Neural cell (in vitro differentiated cells): ENCODE measurements around the gene GAB1. TPM values are rescaled to one million over a fixed set of nuclear protein-coding genes. Genes with fewer than 3 reads are reported as not detected.

Experiments used
- H2AFZ ChIP-seq: fragments of 200-600, 300-800 bp; sonication (generic), shearing (Covaris generic); 2 replicates; pipeline ENCODE4 v1.6.0; 2014; ENCODE audit warnings: low read depth, mild to moderate bottlenecking, antibody characterized with exemption, low read length, moderate library complexity
- H3F3A ChIP-seq: fragments of 200-600 bp; shearing (Covaris generic); 2 replicates; pipeline ENCODE4 v1.6.1; 2016; ENCODE audit warnings: mild to moderate bottlenecking, moderate library complexity, mixed read lengths, antibody characterized with exemption, low read length; ENCODE audit not compliant: insufficient read depth, poor library complexity, severe bottlenecking
- H3K27ac ChIP-seq: fragments of 200-600, 300-800 bp; sonication (generic), shearing (Covaris generic); 2 replicates; pipeline ENCODE4 v1.5.1; 2014; ENCODE audit warnings: mild to moderate bottlenecking, low read length, moderate library complexity
- H3K27me3 ChIP-seq: fragments of 300-800, 200-600 bp; sonication (generic), shearing (Covaris generic); 2 replicates; pipeline ENCODE4 v1.6.0; 2014; ENCODE audit warnings: mild to moderate bottlenecking, low read depth, low read length, moderate library complexity; ENCODE audit not compliant: insufficient read depth
- H3K36me3 ChIP-seq: fragments of 300-800, 200-600 bp; sonication (generic), shearing (Covaris generic); 2 replicates; pipeline ENCODE4 v1.5.1; 2014; ENCODE audit warnings: mild to moderate bottlenecking, antibody characterized with exemption, low read length, moderate library complexity; ENCODE audit not compliant: insufficient read depth
- H3K4me2 ChIP-seq: fragments of 300-800, 200-600 bp; sonication (generic), shearing (Covaris generic); 2 replicates; pipeline ENCODE4 v1.6.0; 2014; ENCODE audit warnings: mild to moderate bottlenecking, low read length
- H3K4me3 ChIP-seq: fragments of 300-800, 200-600 bp; sonication (generic), shearing (Covaris generic); 2 replicates; pipeline ENCODE4 v1.5.1; 2014; ENCODE audit warnings: mild to moderate bottlenecking, low read length, moderate library complexity
- H3K79me2 ChIP-seq: fragments of 200-600 bp; shearing (Covaris generic); replicated peaks from 2 replicates; pipeline ENCODE4 v1.6.0; 2014; ENCODE audit warnings: mild to moderate bottlenecking, low read length, moderate library complexity; ENCODE audit not compliant: insufficient read depth
- H3K9ac ChIP-seq: fragments of 300-800, 200-600 bp; sonication (generic), shearing (Covaris generic); 2 replicates; pipeline ENCODE4 v1.6.1; 2016; ENCODE audit warnings: mild to moderate bottlenecking, low read length, mixed read lengths
- H3K9me2 ChIP-seq: fragments of 200-600 bp; shearing (Covaris generic); 2 replicates; pipeline ENCODE4 v1.6.1; 2016; ENCODE audit warnings: mild to moderate bottlenecking, low read length, mixed read lengths; ENCODE audit not compliant: insufficient read depth
- H3K9me3 ChIP-seq: fragments of 200-600, 300-800 bp; sonication (generic), shearing (Covaris generic); 2 replicates; pipeline ENCODE4 v1.6.1; 2016; ENCODE audit warnings: mild to moderate bottlenecking, mixed run types, low read length, moderate library complexity, mixed read lengths
- H4K20me1 ChIP-seq: fragments of 200-600 bp; shearing (Covaris generic); 2 replicates; pipeline ENCODE4 v1.6.1; 2016; ENCODE audit warnings: mild to moderate bottlenecking, mixed run types; ENCODE audit not compliant: insufficient read depth
- CTCF ChIP-seq: fragments of 450-650 bp; IDR thresholded peaks from 2 replicates; pipeline ENCODE4 v1.5.1; 2014; ENCODE audit warnings: antibody characterized with exemption, mild to moderate bottlenecking, moderate library complexity; ENCODE audit not compliant: poor library complexity, severe bottlenecking
- EZH2 ChIP-seq: fragments of 200-600, 300-800 bp; shearing (Covaris generic), sonication (generic); IDR thresholded peaks from 2 replicates; pipeline ENCODE4 v1.6.1; 2014; ENCODE audit warnings: antibody characterized with exemption, low read length, borderline replicate concordance, mild to moderate bottlenecking; ENCODE audit not compliant: insufficient read depth, poor library complexity, severe bottlenecking
- MXI1 ChIP-seq: fragments of 450-650 bp; conservative IDR thresholded peaks from 2 replicates; pipeline ENCODE4 v1.6.1; 2014; ENCODE audit warnings: antibody characterized with exemption, mild to moderate bottlenecking; ENCODE audit not compliant: poor library complexity, severe bottlenecking
- POLR2AphosphoS5 ChIP-seq: IDR thresholded peaks from 2 replicates; pipeline ENCODE4 v1.6.1; 2012
- RAD21 ChIP-seq: fragments of 450-650 bp; conservative IDR thresholded peaks from 2 replicates; pipeline ENCODE4 v1.6.1; 2014; ENCODE audit warnings: antibody characterized with exemption, mild to moderate bottlenecking, moderate library complexity
- REST ChIP-seq: IDR thresholded peaks from 2 replicates; pipeline ENCODE4 v1.6.1; 2012; ENCODE audit warnings: borderline replicate concordance
- SMC3 ChIP-seq: fragments of 450-650 bp; conservative IDR thresholded peaks from 2 replicates; pipeline ENCODE4 v1.6.1; 2014; ENCODE audit warnings: antibody characterized with exemption, mild to moderate bottlenecking, moderate library complexity; ENCODE audit not compliant: poor library complexity
- TAF1 ChIP-seq: IDR thresholded peaks from 2 replicates; pipeline ENCODE4 v1.6.1; 2012; ENCODE audit warnings: low read depth
- polyA plus RNA-seq: library from polyadenylated mRNA; depleted of rRNA; stranded (reverse); fragments of >200 nt; gene quantifications from 2 replicates; pipeline ENCODE4 v1.2.3, GENCODE V29; 2014

GAB1 gene
- polyA plus RNA-seq, 1 donor from 2014 or later = 2.4 TPM

- TF ChIP-seq RAD21 (no peak), TAF1 (no peak), SMC3 (no peak), POLR2AphosphoS5 (no peak), EZH2 (no peak), REST (no peak), CTCF (no peak), MXI1 (no peak)
- Histone ChIP-seq H3K27ac (no peak overlapping the region), H3K36me3 (no peaks in the 10 kb centered on the region), H3K27me3 (no peaks in the 10 kb centered on the region), H3K4me2 (no peak overlapping the region), H3K4me3 (no peak overlapping the region), H3K9me3 (no peaks in the 10 kb centered on the region), H2AFZ (no peak overlapping the region), H3K79me2 (peaks cover 28% of the 10 kb centered on the region), H3K9me2 (no peaks in the 10 kb centered on the region), H3F3A (no peaks in the 10 kb centered on the region), H4K20me1 (peaks cover 12% of the 10 kb centered on the region), H3K9ac (no peak overlapping the region)
Measured at GRCh38 chr4:143511906-143512305, 175.2 kb downstream of the GAB1 start.

- Histone ChIP-seq H3K9me2 (no peaks in the 10 kb centered on the region), H3K9ac (peak overlapping the region; percentile 97), H4K20me1 (peaks cover 12% of the 10 kb centered on the region), H3K27ac (peak overlapping the region; percentile 97), H3K9me3 (no peaks in the 10 kb centered on the region), H3K4me2 (peak overlapping the region; percentile 50), H3F3A (no peaks in the 10 kb centered on the region), H3K79me2 (peaks cover 38% of the 10 kb centered on the region), H2AFZ (peak overlapping the region; percentile 2), H3K27me3 (no peaks in the 10 kb centered on the region), H3K4me3 (peak overlapping the region; percentile 90), H3K36me3 (peaks cover 5% of the 10 kb centered on the region)
- TF ChIP-seq MXI1 (peak; percentile 59), CTCF (peak; percentile 30), SMC3 (peak; percentile 45), REST (no peak), RAD21 (peak; percentile 38)
Measured at GRCh38 chr4:143512978-143513313, 176.3 kb downstream of the GAB1 start.
